Measurements from ENCODE around the gene RAD51B. TPM values are rescaled to one million over a fixed set of nuclear protein-coding genes. Genes with fewer than 3 reads are reported as not detected.

Gene RAD51B
- total RNA-seq, 2 donors from 2014 or later, result 22.8 to 33.8 TPM

GRCh38 chr14:68463299-68463698 is 643.7 kb downstream of the RAD51B start:
- Histone ChIP-seq H3K36me3 (ENCODE audit: control insufficient read depth, insufficient read depth, low read length) (no peaks in the 10 kb centered on the region), H3K4me1 (ENCODE audit: control insufficient read depth, insufficient read depth, low read length) (peaks cover 12% of the 10 kb centered on the region), H3K27me3 (ENCODE audit: control insufficient read depth, insufficient read depth, low read length, poor library complexity, severe bottlenecking) (no peaks in the 10 kb centered on the region), H3K9me3 (ENCODE audit: control insufficient read depth, low read length) (no peaks in the 10 kb centered on the region), H3K27ac (ENCODE audit: low read depth, low read length) (no peak overlapping the region), H3K9ac (ENCODE audit: extremely low read depth, low read length, poor library complexity, severe bottlenecking) (no peak overlapping the region), H3K4me3 (ENCODE audit: low read length) (no peak overlapping the region)
- no peaks in the 10 kb centered on the region for H3K27me3 Mint-ChIP-seq (ENCODE audit: insufficient read depth)
- H3K9me3 Mint-ChIP-seq, result no peaks in the 10 kb centered on the region
- DNase-seq, result no peak
- no peak overlapping the region for H3K27ac Mint-ChIP-seq
- no peak overlapping the region for H3K4me3 Mint-ChIP-seq
- H3K36me3 Mint-ChIP-seq (ENCODE audit: low read depth), result no peaks in the 10 kb centered on the region
- no peak for TF ChIP-seq CTCF (conservative IDR thresholded peaks at IDR 0.05)
- H3K4me1 Mint-ChIP-seq, result peaks cover 31% of the 10 kb centered on the region

- no peaks in the 10 kb centered on the region for H3K36me3 ChIP-seq (ENCODE audit: control insufficient read depth, insufficient read depth, low read length)
- Mint-ChIP-seq H3K9me3 (no peaks in the 10 kb centered on the region), H3K4me3 (no peak overlapping the region), H3K27me3 (ENCODE audit: insufficient read depth) (no peaks in the 10 kb centered on the region), H3K36me3 (ENCODE audit: low read depth) (no peaks in the 10 kb centered on the region), H3K4me1 (peaks cover 35% of the 10 kb centered on the region), H3K27ac (no peak overlapping the region)
- H3K4me1 ChIP-seq (ENCODE audit: control insufficient read depth, insufficient read depth, low read length), result peaks cover 15% of the 10 kb centered on the region
- no peak overlapping the region for H3K9ac ChIP-seq (ENCODE audit: extremely low read depth, low read length, poor library complexity, severe bottlenecking)
- no peak overlapping the region for H3K27ac ChIP-seq (ENCODE audit: low read depth, low read length)
- no peaks in the 10 kb centered on the region for H3K27me3 ChIP-seq (ENCODE audit: control insufficient read depth, insufficient read depth, low read length, poor library complexity, severe bottlenecking)
- TF ChIP-seq CTCF (conservative IDR thresholded peaks at IDR 0.05), result no peak
- no peak for DNase-seq
- no peak overlapping the region for H3K4me3 ChIP-seq (ENCODE audit: low read length)
- H3K9me3 ChIP-seq (ENCODE audit: control insufficient read depth, low read length), result no peaks in the 10 kb centered on the region
Observed at GRCh38 chr14:68463705-68464374, 644.3 kb downstream of the RAD51B start.

GRCh38 chr14:68464711-68465110 is 645.1 kb downstream of the RAD51B start:
- H3K9me3 ChIP-seq (ENCODE audit: control insufficient read depth, low read length), result no peaks in the 10 kb centered on the region
- H3K36me3 ChIP-seq (ENCODE audit: control insufficient read depth, insufficient read depth, low read length), result no peaks in the 10 kb centered on the region
- Mint-ChIP-seq H3K27ac (no peak overlapping the region), H3K4me3 (no peak overlapping the region), H3K27me3 (ENCODE audit: insufficient read depth) (no peaks in the 10 kb centered on the region), H3K36me3 (ENCODE audit: low read depth) (no peaks in the 10 kb centered on the region), H3K9me3 (no peaks in the 10 kb centered on the region), H3K4me1 (peaks cover 34% of the 10 kb centered on the region)
- no peak overlapping the region for H3K9ac ChIP-seq (ENCODE audit: extremely low read depth, low read length, poor library complexity, severe bottlenecking)
- no peak for TF ChIP-seq CTCF (conservative IDR thresholded peaks at IDR 0.05)
- 84 to 91% methylated on average over 2 of the region's 2 CpGs for WGBS, 2 experiments (ENCODE audit: insufficient coverage in 1 of 2, insufficient read length in 1 of 2)
- peaks cover 19% of the 10 kb centered on the region for H3K4me1 ChIP-seq (ENCODE audit: control insufficient read depth, insufficient read depth, low read length)
- no peak overlapping the region for H3K4me3 ChIP-seq (ENCODE audit: low read length)
- DNase-seq, result no peak
- no peak overlapping the region for H3K27ac ChIP-seq (ENCODE audit: low read depth, low read length)
- H3K27me3 ChIP-seq (ENCODE audit: control insufficient read depth, insufficient read depth, low read length, poor library complexity, severe bottlenecking), result no peaks in the 10 kb centered on the region

Measured in endodermal cell (in vitro differentiated cells).